Kidney (tissue), 22 donors: ENCODE measurements around the gene ZNF318. TPM values are rescaled to one million over a fixed set of nuclear protein-coding genes. Genes with fewer than 3 reads are reported as not detected.
"Not testable (repeated sequence)": the region's sequence is repeated elsewhere in the genome, so short reads cannot be mapped to it uniquely, and the experiment has no call there.

Experiments
- DNase-seq, 5 donors: peaks; one replicate each; pipeline ENCODE4 v3.0.0-alpha.2; 2013 to 2020
- FAIRE-seq: peaks from 2 replicates; lab custom pipeline; 2012; peaks lifted over from hg19 to GRCh38; lab: Jason Lieb, UNC
- H3K27ac ChIP-seq, 2 donors: one replicate each; pipeline ENCODE4 v1.7.0; 2013; ENCODE audit warnings: low read depth in 2 of 2, low read length in 2 of 2, inconsistent platforms in 1 of 2
- H3K27me3 ChIP-seq: one replicate; pipeline ENCODE4 v1.7.1; 2013; ENCODE audit warnings: low read length, inconsistent platforms; ENCODE audit not compliant: control insufficient read depth, insufficient read depth
- H3K36me3 ChIP-seq, 3 donors: one replicate each; pipeline versions ENCODE4 v1.7.0 to v1.7.1; 2013; ENCODE audit warnings: low read length in 3 of 3, control low read depth in 1 of 3, inconsistent platforms in 1 of 3; ENCODE audit not compliant: insufficient read depth in 3 of 3, control insufficient read depth in 2 of 3
- H3K4me1 ChIP-seq, 3 donors: one replicate each; pipeline versions ENCODE4 v1.7.0 to v1.7.1; 2013; ENCODE audit warnings: low read length in 3 of 3, inconsistent platforms in 1 of 3, low read depth in 1 of 3; ENCODE audit not compliant: control insufficient read depth in 2 of 3, insufficient read depth in 2 of 3
- H3K4me3 ChIP-seq, 3 donors: one replicate each; pipeline versions ENCODE4 v1.7.0 to v1.8.1; 2013; ENCODE audit warnings: low read length in 3 of 3, control low read depth in 1 of 3, inconsistent platforms in 1 of 3
- H3K9ac ChIP-seq, 3 donors: one replicate each; pipeline versions ENCODE4 v1.7.0 to v1.7.1; 2013; ENCODE audit warnings: low read length in 3 of 3, control low read depth in 1 of 3, inconsistent platforms in 1 of 3
- H3K9me3 ChIP-seq, 3 donors: one replicate each; pipeline versions ENCODE4 v1.7.0 to v1.7.1; 2013; ENCODE audit warnings: low read length in 3 of 3, control low read depth in 1 of 3, inconsistent platforms in 1 of 3; ENCODE audit not compliant: control insufficient read depth in 2 of 3, insufficient read depth in 1 of 3
- CTCF ChIP-seq: IDR thresholded peaks from 3 replicates; pipeline ENCODE4 v1.5.1; 2012; ENCODE audit warnings: mild to moderate bottlenecking, moderate library complexity, borderline replicate concordance; ENCODE audit not compliant: insufficient read depth; ENCODE audit errors: extremely low read depth
- intact Hi-C: fragments of 100-400 bp; cut with DNase I; formaldehyde crosslinking; loops from one replicate; pipeline ENCODE4 v1.11.1; 2022
- long read RNA-seq, 10 donors: library from polyadenylated mRNA in 1 of 10; unstranded in 1 of 10; transcript quantifications; one replicate each; pipeline ENCODE4 v2.0.0 and lab custom pipeline, GENCODE V29; 2021 to 2026
- polyA plus RNA-seq: library from polyadenylated mRNA; stranded (reverse); fragments of 350-450 nt; fragmentation: Illumina TruSeq; extraction: RNeasy Lipid Tissue Mini Kit (QIAGEN cat#74804); gene quantifications from one replicate; pipeline ENCODE4 v1.2.3, GENCODE V29; 2014; ENCODE audit warnings: low read depth, low replicate concordance; ENCODE audit not compliant: insufficient read depth
- total RNA-seq: library from RNA; stranded (reverse); fragmentation: NEBNext Ultra II Directional; extraction: Animal tissue kit (Norgen Biotek cat#: 25700); gene quantifications from one replicate; pipeline ENCODE4 v1.2.1, GENCODE V29; 2021
- donor health status: control.
- donor health status: control.
- donor health status: control.
- donor health status: control.
- donor health status: control.
- donor health status: DM: yes; HTN: yes; CAD: no.
- donor health status: Normal renal cell carcinoma (clear cell type).

The ZNF318 gene
- total RNA-seq (13.9 TPM), polyA plus RNA-seq (5.5 TPM)
- long read RNA-seq, donor 1 = 0 reads
- long read RNA-seq, donor 2, full-length matches to known transcripts = 2 of 2 reads
- long read RNA-seq, donor 2, partial matches to known transcripts = 0 of 2 reads
- long read RNA-seq, donor 2, other reads (novel, unspliced or antisense) = 0 of 2 reads
- long read RNA-seq, donor 3 = 0 reads
- long read RNA-seq, donor 4, full-length matches to known transcripts = 2 of 7 reads
- long read RNA-seq, donor 4, partial matches to known transcripts = 5 of 7 reads
- long read RNA-seq, donor 4, other reads (novel, unspliced or antisense) = 0 of 7 reads
- long read RNA-seq, donor 5 = 0 reads
- long read RNA-seq, donor 6 = 0 reads
- long read RNA-seq, donor 7, full-length matches to known transcripts = 1 of 6 reads
- long read RNA-seq, donor 7, partial matches to known transcripts = 2 of 6 reads
- long read RNA-seq, donor 7, other reads (novel, unspliced or antisense) = 3 of 6 reads
- long read RNA-seq, donor 8, full-length matches to known transcripts = 1 of 1 reads
- long read RNA-seq, donor 8, partial matches to known transcripts = 0 of 1 reads
- long read RNA-seq, donor 8, other reads (novel, unspliced or antisense) = 0 of 1 reads
- long read RNA-seq, donor 9 = 0 reads
- long read RNA-seq, donor 10 = 0 reads

GRCh38 chr6:43369174-43370002 is at the start of gene ZNF318:
ZNF318 (minus strand) TSS chr6:43369647; CDS start chr6:43369365, 282 bp downstream.
- intact Hi-C loops = no loop called here
- Histone ChIP-seq H3K27ac (peak within 1 kb of the TSS; percentile 72 to 81), H3K9ac (peak within 1 kb of the TSS; percentile 58 to 79 (median 67)), H3K36me3 (peaks cover 0 to 9% (median under 1%) of the 10 kb centered on the region in 3 donors), H3K9me3 (no peaks in the 10 kb centered on the region), H3K4me3 (peak within 1 kb of the TSS; percentile 72 to 80 (median 75)), H3K4me1 (peaks cover 0 to 9% (median 3%) of the 10 kb centered on the region in 3 donors), H3K27me3 (no peaks in the 10 kb centered on the region)
- peak; percentile 98 to 99 (median 99) for DNase-seq
- TF ChIP-seq CTCF = no peak
- no peak for FAIRE-seq

GRCh38 chr6:43416935-43417334 is 47.5 kb upstream of the ZNF318 start:
- H3K4me3 ChIP-seq = no peak overlapping the region
- no peaks in the 10 kb centered on the region for H3K36me3 ChIP-seq
- H3K27me3 ChIP-seq = no peaks in the 10 kb centered on the region
- no peaks in the 10 kb centered on the region for H3K4me1 ChIP-seq
- DNase-seq (no peak), FAIRE-seq (no peak)
- intact Hi-C loops = no loop called here
- H3K9me3 ChIP-seq = no peaks in the 10 kb centered on the region
- no peak overlapping the region for H3K9ac ChIP-seq
- no peak for TF ChIP-seq CTCF
- H3K27ac ChIP-seq = no peak overlapping the region

GRCh38 chr6:43415275-43415674 is 45.8 kb upstream of the ZNF318 start:
- H3K36me3 ChIP-seq, H3K4me1 ChIP-seq, DNase-seq, H3K4me3 ChIP-seq, H3K9me3 ChIP-seq, H3K9ac ChIP-seq, FAIRE-seq, H3K27ac ChIP-seq, H3K27me3 ChIP-seq, intact Hi-C loops: not testable (repeated sequence)
